ENCODE data around the gene KCNN4.

KCNN4 gene

DNA sequence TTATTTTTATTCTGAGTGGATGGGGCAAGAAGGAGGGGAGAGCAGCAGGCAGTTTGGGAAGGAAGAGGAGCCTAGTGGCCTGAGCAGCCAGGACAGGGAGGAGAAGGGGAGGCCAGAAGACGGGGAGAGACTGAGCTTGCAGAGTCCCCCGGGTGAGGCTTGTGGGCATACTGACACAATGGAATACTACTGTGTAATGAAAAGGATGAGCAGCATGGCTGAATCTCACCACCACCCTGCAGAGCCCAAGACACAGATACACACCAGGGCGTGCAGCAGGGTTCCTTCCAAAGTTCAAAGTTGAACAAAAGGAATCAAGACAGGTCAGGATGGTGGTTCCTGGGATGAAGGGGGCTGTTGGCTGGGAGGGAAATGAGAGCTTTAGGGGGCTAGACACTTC, 18.0 kb downstream of the KCNN4 start:
- TF ChIP-seq EGR2 (tag by site-specific recombination; IDR thresholded peaks at IDR 0.05; ENCODE audit: low read depth), result no peak
- peak; percentile 33; the same call in 1 of the 2 replicates for TF ChIP-seq ZNF121 (tag by site-specific recombination; IDR thresholded peaks at IDR 0.05)
- TF ChIP-seq ZNF146 (tag by site-specific recombination; IDR thresholded peaks at IDR 0.05), result peak; percentile 99
- H3K4me1 ChIP-seq (ENCODE audit: control insufficient read depth, insufficient read depth, low read length), result peaks cover 16% of the 10 kb centered on the region
- POLR2A ChIA-PET, result interaction anchor here (0.6 to 4.3 kb wide), 4 partner anchors 7 to 93 kb away, joined by 3 to 43 read pairs (median 14); partner anchors contain the start of genes PLAUR, SMG9 and ZNF283

DNA sequence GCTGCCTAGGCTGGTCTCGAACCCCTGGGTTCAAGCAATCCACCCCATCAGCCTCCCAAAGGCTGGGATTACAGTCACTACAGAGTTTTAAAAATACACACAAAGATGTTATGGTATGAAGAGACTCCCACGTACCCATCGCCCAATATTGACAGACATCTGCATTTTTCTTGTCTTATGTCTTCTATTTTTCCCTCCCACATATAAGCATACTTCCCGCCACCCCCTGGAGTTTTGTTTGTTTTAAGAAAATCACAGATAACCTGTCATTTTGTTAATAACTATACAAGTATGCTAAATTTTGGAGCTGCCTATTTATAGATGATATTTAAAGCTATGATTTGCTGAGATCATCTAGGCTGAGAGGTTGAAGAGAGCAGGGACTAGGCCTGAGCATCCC, 19.8 kb downstream of the KCNN4 start:
- CTCF ChIA-PET, result interaction anchor here (0.5 to 3.4 kb wide), 4 partner anchors 15 to 149 kb away, joined by 3 to 27 read pairs (median 6); no protein-coding TSS in a partner anchor
- H3K9me3 ChIP-seq (ENCODE audit: control insufficient read depth, insufficient read depth, low read depth, low read length), result no peaks in the 10 kb centered on the region
- TF ChIP-seq, protein P1, sequence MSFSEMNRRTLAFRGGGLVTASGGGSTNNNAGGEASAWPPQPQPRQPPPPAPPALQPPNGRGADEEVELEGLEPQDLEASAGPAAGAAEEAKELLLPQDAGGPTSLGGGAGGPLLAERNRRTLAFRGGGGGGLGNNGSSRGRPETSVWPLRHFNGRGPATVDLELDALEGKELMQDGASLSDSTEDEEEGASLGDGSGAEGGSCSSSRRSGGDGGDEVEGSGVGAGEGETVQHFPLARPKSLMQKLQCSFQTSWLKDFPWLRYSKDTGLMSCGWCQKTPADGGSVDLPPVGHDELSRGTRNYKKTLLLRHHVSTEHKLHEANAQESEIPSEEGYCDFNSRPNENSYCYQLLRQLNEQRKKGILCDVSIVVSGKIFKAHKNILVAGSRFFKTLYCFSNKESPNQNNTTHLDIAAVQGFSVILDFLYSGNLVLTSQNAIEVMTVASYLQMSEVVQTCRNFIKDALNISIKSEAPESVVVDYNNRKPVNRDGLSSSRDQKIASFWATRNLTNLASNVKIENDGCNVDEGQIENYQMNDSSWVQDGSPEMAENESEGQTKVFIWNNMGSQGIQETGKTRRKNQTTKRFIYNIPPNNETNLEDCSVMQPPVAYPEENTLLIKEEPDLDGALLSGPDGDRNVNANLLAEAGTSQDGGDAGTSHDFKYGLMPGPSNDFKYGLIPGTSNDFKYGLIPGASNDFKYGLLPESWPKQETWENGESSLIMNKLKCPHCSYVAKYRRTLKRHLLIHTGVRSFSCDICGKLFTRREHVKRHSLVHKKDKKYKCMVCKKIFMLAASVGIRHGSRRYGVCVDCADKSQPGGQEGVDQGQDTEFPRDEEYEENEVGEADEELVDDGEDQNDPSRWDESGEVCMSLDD (tag by site-specific recombination; IDR thresholded peaks at IDR 0.05), result no peak
- 0 out of 2 replicates have a peak, but pooled peaks have one; percentile 38 for TF ChIP-seq SP7 (tag by site-specific recombination; IDR thresholded peaks at IDR 0.05)
- no peak overlapping the region for H3K27ac ChIP-seq (ENCODE audit: extremely low read depth, low read depth, low read length)
- H3K36me3 ChIP-seq (ENCODE audit: control insufficient read depth in 2 of 2, insufficient read depth in 1 of 2, low read length in 2 of 2), result peaks cover 4 to 6% of the 10 kb centered on the region in 2 experiments; a peak in 2 of 3 replicates
- no peak overlapping the region for H3K4me3 ChIP-seq (ENCODE audit: low read depth, low read length)
- H3K4me1 ChIP-seq (ENCODE audit: control insufficient read depth, insufficient read depth, low read length), result peaks cover 23% of the 10 kb centered on the region
- POLR2A ChIA-PET, result interaction anchor here (1.2 kb wide), 1 partner anchor 92 kb away, joined by 7 read pairs; no protein-coding TSS in a partner anchor

More for the DNA sequence above, 18.0 kb downstream of the KCNN4 start:
- Histone ChIP-seq H3K4me3 (ENCODE audit: low read depth, low read length) (no peak overlapping the region), H3K36me3 (ENCODE audit: control insufficient read depth in 2 of 2, insufficient read depth in 1 of 2, low read length in 2 of 2) (no peaks in the 10 kb centered on the region; a peak in 1 of 3 replicates), H3K9me3 (ENCODE audit: control insufficient read depth, insufficient read depth, low read depth, low read length) (no peaks in the 10 kb centered on the region), H3K27ac (ENCODE audit: extremely low read depth, low read depth, low read length) (no peak overlapping the region)
- CTCF ChIA-PET, result interaction anchor here (0.6 to 11.8 kb wide), 13 partner anchors 8 to 169 kb away, joined by 3 to 213 read pairs (median 4); partner anchors contain the start of genes IRGQ, KCNN4, SMG9 and ZNF576

DNA sequence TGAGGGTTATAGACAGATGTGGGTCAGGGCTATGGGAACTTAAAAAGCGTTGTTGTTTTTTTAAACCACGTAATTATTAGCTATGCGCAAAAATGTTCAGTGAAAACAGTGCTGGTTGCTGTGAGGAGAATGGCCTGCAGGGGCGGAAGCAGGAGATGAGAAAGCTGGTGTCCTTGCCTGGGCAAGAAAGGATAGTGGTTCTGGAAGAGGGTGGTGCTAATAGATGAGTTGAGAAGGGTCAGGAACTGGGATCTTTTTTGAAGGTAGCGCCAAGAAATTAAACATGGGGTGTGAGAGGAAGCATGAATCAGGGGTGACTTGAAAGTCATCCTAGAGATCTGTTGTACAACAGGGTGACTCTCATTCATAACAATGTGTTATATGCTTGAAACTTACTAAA, 21.3 kb downstream of the KCNN4 start:
- Histone ChIP-seq H3K36me3 (ENCODE audit: control insufficient read depth in 2 of 2, insufficient read depth in 1 of 2, low read length in 2 of 2) (peaks cover 6 to 7% of the 10 kb centered on the region in 2 experiments; a peak in 2 of 3 replicates), H3K9me3 (ENCODE audit: control insufficient read depth, insufficient read depth, low read depth, low read length) (no peaks in the 10 kb centered on the region), H3K4me1 (ENCODE audit: control insufficient read depth, insufficient read depth, low read length) (peaks cover 21% of the 10 kb centered on the region), H3K27ac (ENCODE audit: extremely low read depth, low read depth, low read length) (no peak overlapping the region), H3K4me3 (ENCODE audit: low read depth, low read length) (no peak overlapping the region)
- CTCF ChIA-PET, result interaction anchor here (0.6 to 9.0 kb wide), 8 partner anchors 8 to 179 kb away, joined by 3 to 151 read pairs (median 4); partner anchors contain the start of gene LYPD5
- POLR2A ChIA-PET, result interaction anchor here (0.7 to 1.3 kb wide), 4 partner anchors 10 to 227 kb away, joined by 3 to 6 read pairs (median 3); partner anchors contain the start of gene ZNF575
- no peak for TF ChIP-seq ZSCAN16 (tag by site-specific recombination; IDR thresholded peaks at IDR 0.05)
- peak; percentile 69 for TF ChIP-seq ZNF600 (tag by site-specific recombination; IDR thresholded peaks at IDR 0.05)
- TF ChIP-seq, protein P2, sequence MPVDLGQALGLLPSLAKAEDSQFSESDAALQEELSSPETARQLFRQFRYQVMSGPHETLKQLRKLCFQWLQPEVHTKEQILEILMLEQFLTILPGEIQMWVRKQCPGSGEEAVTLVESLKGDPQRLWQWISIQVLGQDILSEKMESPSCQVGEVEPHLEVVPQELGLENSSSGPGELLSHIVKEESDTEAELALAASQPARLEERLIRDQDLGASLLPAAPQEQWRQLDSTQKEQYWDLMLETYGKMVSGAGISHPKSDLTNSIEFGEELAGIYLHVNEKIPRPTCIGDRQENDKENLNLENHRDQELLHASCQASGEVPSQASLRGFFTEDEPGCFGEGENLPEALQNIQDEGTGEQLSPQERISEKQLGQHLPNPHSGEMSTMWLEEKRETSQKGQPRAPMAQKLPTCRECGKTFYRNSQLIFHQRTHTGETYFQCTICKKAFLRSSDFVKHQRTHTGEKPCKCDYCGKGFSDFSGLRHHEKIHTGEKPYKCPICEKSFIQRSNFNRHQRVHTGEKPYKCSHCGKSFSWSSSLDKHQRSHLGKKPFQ (tag by site-specific recombination; IDR thresholded peaks at IDR 0.05), result no peak
- TF ChIP-seq SP7 (tag by site-specific recombination; IDR thresholded peaks at IDR 0.05), result 0 out of 2 replicates have a peak, but pooled peaks have one; percentile 71
- TF ChIP-seq PRDM1 (tag by site-specific recombination; IDR thresholded peaks at IDR 0.05), result peak; percentile 71
- TF ChIP-seq, protein P3, sequence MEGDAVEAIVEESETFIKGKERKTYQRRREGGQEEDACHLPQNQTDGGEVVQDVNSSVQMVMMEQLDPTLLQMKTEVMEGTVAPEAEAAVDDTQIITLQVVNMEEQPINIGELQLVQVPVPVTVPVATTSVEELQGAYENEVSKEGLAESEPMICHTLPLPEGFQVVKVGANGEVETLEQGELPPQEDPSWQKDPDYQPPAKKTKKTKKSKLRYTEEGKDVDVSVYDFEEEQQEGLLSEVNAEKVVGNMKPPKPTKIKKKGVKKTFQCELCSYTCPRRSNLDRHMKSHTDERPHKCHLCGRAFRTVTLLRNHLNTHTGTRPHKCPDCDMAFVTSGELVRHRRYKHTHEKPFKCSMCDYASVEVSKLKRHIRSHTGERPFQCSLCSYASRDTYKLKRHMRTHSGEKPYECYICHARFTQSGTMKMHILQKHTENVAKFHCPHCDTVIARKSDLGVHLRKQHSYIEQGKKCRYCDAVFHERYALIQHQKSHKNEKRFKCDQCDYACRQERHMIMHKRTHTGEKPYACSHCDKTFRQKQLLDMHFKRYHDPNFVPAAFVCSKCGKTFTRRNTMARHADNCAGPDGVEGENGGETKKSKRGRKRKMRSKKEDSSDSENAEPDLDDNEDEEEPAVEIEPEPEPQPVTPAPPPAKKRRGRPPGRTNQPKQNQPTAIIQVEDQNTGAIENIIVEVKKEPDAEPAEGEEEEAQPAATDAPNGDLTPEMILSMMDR (tag by site-specific recombination; IDR thresholded peaks at IDR 0.05), result 0 out of 2 replicates have a peak, but pooled peaks have one; percentile 40
- TF ChIP-seq, protein P4, sequence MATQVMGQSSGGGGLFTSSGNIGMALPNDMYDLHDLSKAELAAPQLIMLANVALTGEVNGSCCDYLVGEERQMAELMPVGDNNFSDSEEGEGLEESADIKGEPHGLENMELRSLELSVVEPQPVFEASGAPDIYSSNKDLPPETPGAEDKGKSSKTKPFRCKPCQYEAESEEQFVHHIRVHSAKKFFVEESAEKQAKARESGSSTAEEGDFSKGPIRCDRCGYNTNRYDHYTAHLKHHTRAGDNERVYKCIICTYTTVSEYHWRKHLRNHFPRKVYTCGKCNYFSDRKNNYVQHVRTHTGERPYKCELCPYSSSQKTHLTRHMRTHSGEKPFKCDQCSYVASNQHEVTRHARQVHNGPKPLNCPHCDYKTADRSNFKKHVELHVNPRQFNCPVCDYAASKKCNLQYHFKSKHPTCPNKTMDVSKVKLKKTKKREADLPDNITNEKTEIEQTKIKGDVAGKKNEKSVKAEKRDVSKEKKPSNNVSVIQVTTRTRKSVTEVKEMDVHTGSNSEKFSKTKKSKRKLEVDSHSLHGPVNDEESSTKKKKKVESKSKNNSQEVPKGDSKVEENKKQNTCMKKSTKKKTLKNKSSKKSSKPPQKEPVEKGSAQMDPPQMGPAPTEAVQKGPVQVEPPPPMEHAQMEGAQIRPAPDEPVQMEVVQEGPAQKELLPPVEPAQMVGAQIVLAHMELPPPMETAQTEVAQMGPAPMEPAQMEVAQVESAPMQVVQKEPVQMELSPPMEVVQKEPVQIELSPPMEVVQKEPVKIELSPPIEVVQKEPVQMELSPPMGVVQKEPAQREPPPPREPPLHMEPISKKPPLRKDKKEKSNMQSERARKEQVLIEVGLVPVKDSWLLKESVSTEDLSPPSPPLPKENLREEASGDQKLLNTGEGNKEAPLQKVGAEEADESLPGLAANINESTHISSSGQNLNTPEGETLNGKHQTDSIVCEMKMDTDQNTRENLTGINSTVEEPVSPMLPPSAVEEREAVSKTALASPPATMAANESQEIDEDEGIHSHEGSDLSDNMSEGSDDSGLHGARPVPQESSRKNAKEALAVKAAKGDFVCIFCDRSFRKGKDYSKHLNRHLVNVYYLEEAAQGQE (tag by site-specific recombination; IDR thresholded peaks at IDR 0.05), result no peak
- no peak for TF ChIP-seq ZNF121 (tag by site-specific recombination; IDR thresholded peaks at IDR 0.05)
- no peak for TF ChIP-seq ZNF394 (tag by site-specific recombination; IDR thresholded peaks at IDR 0.05; ENCODE audit: borderline replicate concordance)
- no peak for TF ChIP-seq ZNF585B (tag by site-specific recombination; IDR thresholded peaks at IDR 0.05)
- TF ChIP-seq, protein P5, sequence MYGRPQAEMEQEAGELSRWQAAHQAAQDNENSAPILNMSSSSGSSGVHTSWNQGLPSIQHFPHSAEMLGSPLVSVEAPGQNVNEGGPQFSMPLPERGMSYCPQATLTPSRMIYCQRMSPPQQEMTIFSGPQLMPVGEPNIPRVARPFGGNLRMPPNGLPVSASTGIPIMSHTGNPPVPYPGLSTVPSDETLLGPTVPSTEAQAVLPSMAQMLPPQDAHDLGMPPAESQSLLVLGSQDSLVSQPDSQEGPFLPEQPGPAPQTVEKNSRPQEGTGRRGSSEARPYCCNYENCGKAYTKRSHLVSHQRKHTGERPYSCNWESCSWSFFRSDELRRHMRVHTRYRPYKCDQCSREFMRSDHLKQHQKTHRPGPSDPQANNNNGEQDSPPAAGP (tag by site-specific recombination; IDR thresholded peaks at IDR 0.05), result no peak
- TF ChIP-seq, protein P6, sequence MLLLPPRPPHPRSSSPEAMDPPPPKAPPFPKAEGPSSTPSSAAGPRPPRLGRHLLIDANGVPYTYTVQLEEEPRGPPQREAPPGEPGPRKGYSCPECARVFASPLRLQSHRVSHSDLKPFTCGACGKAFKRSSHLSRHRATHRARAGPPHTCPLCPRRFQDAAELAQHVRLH (tag by site-specific recombination; IDR thresholded peaks at IDR 0.05), result no peak
- TF ChIP-seq SETDB1 (IDR thresholded peaks at IDR 0.05; ENCODE audit: insufficient read length, low read length), result no peak
- TF ChIP-seq ZNF707 (tag by site-specific recombination; IDR thresholded peaks at IDR 0.05), result no peak
- TF ChIP-seq ZNF670 (tag by site-specific recombination; IDR thresholded peaks at IDR 0.05; ENCODE audit: low read depth), result no peak
